A549 (cell line): ENCODE data around the gene IL1RL2.

Experiments used
- CHD2 ChIP-seq: fragments of 150-350 bp; IDR thresholded peaks from 2 replicates; pipeline ENCODE4 v1.6.1; 2014; ENCODE audit warnings: low read length; ENCODE audit not compliant: partially characterized antibody
- CTCF ChIP-seq: fragments of >200 bp; sonication (Bioruptor Twin); formaldehyde crosslinking; IDR thresholded peaks from 3 replicates; pipeline ENCODE4 v1.5.1; 2016
- EP300 ChIP-seq, 2 experiments: fragments of >200 bp; sonication (Bioruptor Twin); formaldehyde crosslinking; IDR thresholded peaks; 2 replicates in 1 of 2; 3 replicates in 1 of 2; pipeline ENCODE4 v1.6.1; 2016 to 2017
- ESRRA ChIP-seq: fragments of 150-350 bp; IDR thresholded peaks from 2 replicates; pipeline ENCODE4 v1.6.1; 2014; ENCODE audit warnings: mild to moderate bottlenecking, low read length, borderline replicate concordance
- JUN ChIP-seq, 2 experiments: fragments of >200 bp; sonication (Bioruptor Twin); formaldehyde crosslinking; IDR thresholded peaks; 2 replicates in 1 of 2; 3 replicates in 1 of 2; pipeline ENCODE4 v1.6.1; 2016 to 2017
- JUNB ChIP-seq: fragments of >200 bp; sonication (Bioruptor Twin); formaldehyde crosslinking; IDR thresholded peaks from 2 replicates; pipeline ENCODE4 v1.6.1; 2016
- NR3C1 ChIP-seq: fragments of >200 bp; sonication (Bioruptor Twin); formaldehyde crosslinking; IDR thresholded peaks from 3 replicates; pipeline ENCODE4 v1.6.1; 2017
- RFX5 ChIP-seq: fragments of 450-650 bp; IDR thresholded peaks from 2 replicates; pipeline ENCODE4 v1.7.1; 2014; ENCODE audit warnings: antibody characterized with exemption, mild to moderate bottlenecking, moderate library complexity
- USF2 ChIP-seq: fragments of 450-650 bp; IDR thresholded peaks from 2 replicates; pipeline ENCODE4 v1.6.1; 2014; ENCODE audit warnings: antibody characterized with exemption

- TF ChIP-seq JUN (IDR thresholded peaks at IDR 0.05): no peak
- no peak for TF ChIP-seq CTCF
- no peak for TF ChIP-seq CHD2
- no peak; the same call in 1 of the 2 replicates for TF ChIP-seq USF2
- no peak for TF ChIP-seq JUNB
- TF ChIP-seq ESRRA: no peak
- no peak for TF ChIP-seq EP300 (IDR thresholded peaks at IDR 0.05)
- TF ChIP-seq NR3C1: no peak
- no peak for TF ChIP-seq RFX5
Measured at GRCh38 chr2:102190430-102191107, 3.7 kb downstream of the IL1RL2 start.
